ENCODE data around the gene CXXC5. TPM values are rescaled to one million over a fixed set of nuclear protein-coding genes. Genes with fewer than 3 reads are reported as not detected.

Gene CXXC5
- total RNA-seq, 2 experiments from 2014 or later = 1.4 to 1.7 TPM

DNA sequence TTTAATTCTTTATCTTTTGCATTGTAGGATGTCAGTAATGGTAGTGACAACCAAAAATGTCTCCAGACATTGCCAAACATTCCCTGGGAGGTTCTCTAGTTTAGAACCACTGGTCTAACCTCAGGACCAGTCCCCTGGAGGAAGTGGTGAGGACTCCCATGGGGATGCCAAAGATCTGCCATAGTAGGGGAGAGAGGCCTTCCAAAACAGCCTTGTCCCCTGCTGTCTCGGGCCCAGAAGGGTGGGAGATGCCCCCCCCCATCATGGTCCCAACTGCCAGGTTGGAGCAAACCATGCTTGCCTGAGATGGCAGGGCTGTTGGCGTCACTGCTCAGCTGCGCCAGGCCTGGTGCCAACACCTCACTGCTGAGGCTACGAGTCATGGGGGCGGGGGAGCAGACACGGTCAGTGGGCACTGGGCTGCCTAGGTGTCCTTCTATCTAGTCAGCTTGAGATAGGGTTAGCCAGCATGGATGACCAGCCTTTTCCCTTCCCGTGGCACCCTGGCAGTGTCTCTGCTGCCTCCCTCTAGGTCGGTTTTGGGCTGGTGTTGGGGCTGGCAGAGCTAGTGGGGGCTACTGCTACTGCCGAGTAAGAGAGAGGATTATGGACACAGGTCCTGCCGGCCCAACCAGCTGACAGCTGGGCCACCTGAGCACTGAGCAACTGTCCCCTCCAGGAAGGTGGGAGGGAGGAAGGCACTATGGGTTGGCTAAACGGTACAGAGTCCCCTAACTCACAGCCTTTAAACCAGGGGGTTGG, 8.3 kb upstream of the CXXC5 start:
- Mint-ChIP-seq H3K4me3 (no peak overlapping the region), H3K27me3 (peaks cover 1% of the 10 kb centered on the region), H3K9me3 (no peaks in the 10 kb centered on the region), H3K27ac (no peak overlapping the region), H3K36me3 (ENCODE audit: low read depth) (peaks cover 3% of the 10 kb centered on the region), H3K4me1 (peaks cover 29% of the 10 kb centered on the region)
- CTCF ChIA-PET = interaction anchor here (0.6 kb wide), 1 partner anchor 12 kb away, joined by 3 read pairs; no protein-coding TSS in a partner anchor
- DNase-seq = no peak
- POLR2A ChIA-PET = interaction anchor here (0.7 kb wide), 1 partner anchor 10 kb away, joined by 3 read pairs; no protein-coding TSS in a partner anchor

- DNase-seq = no peak
- Mint-ChIP-seq H3K4me3 (no peak overlapping the region), H3K36me3 (ENCODE audit: low read depth) (peaks cover 3% of the 10 kb centered on the region), H3K4me1 (peaks cover 21% of the 10 kb centered on the region), H3K9me3 (no peaks in the 10 kb centered on the region), H3K27ac (no peak overlapping the region), H3K27me3 (peaks cover 8% of the 10 kb centered on the region)
- ChIA-PET POLR2A (interaction anchor here (0.7 kb wide), 1 partner anchor 11 kb away, joined by 3 read pairs; no protein-coding TSS in a partner anchor), CTCF (interaction anchor here (0.6 kb wide), 1 partner anchor 12 kb away, joined by 3 read pairs; no protein-coding TSS in a partner anchor)
Measured at GRCh38 chr5:139640421-139641115, 7.6 kb upstream of the CXXC5 start.

DNA sequence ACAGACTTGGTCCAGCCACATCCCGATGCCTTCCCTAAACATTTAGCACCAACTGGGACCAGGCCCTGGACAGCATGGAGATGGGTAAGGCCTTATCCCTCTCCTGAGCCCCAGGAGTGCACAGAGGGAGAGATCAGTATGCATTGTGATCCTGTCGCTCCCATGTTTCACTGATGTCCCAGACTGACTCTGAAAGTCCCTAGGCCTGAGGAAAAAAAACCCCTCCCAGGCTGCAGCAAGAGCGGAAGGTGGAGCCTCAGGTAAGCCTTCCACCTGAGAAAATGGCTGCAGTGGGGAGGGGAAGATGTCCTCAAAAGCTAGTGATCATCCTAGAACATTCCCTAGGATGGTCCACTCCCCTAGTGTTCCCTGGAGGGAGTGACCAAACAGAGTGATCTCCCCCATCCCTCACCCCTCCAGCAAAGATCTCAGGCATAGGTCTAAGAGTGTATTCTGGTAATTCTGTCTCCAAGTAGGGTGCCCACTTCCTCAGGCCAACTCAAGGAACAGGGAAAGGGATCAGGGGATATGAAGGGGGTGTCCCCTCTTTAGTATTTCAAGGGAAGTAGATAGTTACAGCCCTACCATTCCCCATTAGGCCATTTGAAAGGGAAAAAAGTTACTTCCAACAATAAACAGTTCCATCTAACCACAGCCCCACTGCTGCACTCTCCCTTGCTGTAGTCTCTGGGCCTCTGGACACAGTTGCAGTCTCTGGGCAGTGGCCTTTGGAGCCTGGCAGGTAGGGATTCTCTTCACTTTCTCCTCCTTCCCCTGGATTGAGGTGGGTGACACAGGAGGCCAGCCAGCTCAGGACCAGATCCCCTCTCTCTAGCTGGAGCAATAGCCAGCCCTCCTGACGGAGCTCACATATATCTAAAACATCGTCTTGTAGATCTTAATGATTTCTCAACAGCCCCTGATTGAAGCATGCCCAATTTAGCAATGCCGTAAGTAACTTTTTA, 6.8 kb upstream of the CXXC5 start:
- DNase-seq = no peak
- Mint-ChIP-seq H3K9me3 (no peaks in the 10 kb centered on the region), H3K4me1 (peaks cover 13% of the 10 kb centered on the region), H3K27me3 (peaks cover 16% of the 10 kb centered on the region), H3K4me3 (no peak overlapping the region), H3K27ac (no peak overlapping the region), H3K36me3 (ENCODE audit: low read depth) (no peaks in the 10 kb centered on the region)
- POLR2A ChIA-PET = no interaction called here
- CTCF ChIA-PET = interaction anchor here (1.0 kb wide), 1 partner anchor 9 kb away, joined by 3 read pairs; no protein-coding TSS in a partner anchor

- peaks cover 8% of the 10 kb centered on the region for H3K4me1 Mint-ChIP-seq
- no peaks in the 10 kb centered on the region for H3K36me3 Mint-ChIP-seq (ENCODE audit: low read depth)
- H3K9me3 Mint-ChIP-seq = no peaks in the 10 kb centered on the region
- ChIA-PET POLR2A (no interaction called here), CTCF (interaction anchor here (1.0 kb wide), 1 partner anchor 10 kb away, joined by 3 read pairs; no protein-coding TSS in a partner anchor)
- no peak for DNase-seq
- H3K27ac Mint-ChIP-seq = no peak overlapping the region
- peaks cover 24% of the 10 kb centered on the region for H3K27me3 Mint-ChIP-seq
- no peak overlapping the region for H3K4me3 Mint-ChIP-seq
Measured at GRCh38 chr5:139642213-139642612, 5.9 kb upstream of the CXXC5 start.

DNA sequence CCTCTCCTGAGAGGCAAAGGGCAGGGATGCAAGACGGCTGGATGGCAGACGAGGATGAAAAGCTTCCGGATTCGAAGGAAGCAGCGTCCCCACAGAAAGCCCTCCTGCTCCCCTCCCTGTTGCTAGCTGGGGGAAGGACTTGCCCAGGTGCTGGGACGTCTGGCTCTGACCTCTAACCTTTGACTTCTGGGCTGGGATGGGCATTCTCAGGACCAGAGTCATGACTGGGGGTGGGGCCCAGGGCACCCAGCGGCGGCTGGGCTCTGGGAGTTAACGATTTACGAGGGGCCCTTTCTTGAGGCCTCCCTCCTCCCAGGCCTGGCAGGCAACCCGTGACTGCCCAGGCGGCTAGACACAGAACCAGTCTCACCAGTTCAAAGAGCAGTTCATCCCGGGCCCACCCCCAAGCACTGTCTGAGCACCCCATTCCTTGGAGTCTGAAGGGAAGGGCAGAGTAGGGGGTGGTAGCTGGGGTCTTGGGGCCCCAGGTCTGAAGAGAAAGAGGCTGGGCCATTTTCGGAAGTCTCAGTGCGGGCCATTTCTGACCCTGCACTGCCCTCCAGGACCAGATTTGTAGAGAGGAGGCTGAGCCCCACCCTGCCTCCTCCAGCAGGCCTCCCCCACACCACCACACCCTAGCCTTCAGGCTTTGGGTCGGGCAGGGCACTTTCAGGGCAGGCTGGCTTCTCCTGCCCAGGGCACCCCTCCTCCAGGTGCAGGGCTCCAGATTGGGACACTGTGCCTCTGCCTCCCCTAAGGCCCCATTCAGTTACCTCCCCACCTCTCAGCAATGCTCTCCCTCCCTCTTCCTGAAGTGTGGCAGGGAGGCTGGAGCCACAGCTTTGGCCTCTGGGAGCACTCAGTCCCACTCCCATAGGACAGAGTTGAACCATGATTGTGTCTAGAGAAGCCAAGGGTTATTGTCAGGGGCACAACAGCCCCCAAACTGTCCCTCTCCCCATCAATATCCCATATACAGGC, 5.0 kb upstream of the CXXC5 start:
- H3K27me3 Mint-ChIP-seq = peaks cover 31% of the 10 kb centered on the region
- no peaks in the 10 kb centered on the region for H3K9me3 Mint-ChIP-seq
- no peak overlapping the region for H3K4me3 Mint-ChIP-seq
- no peak overlapping the region for H3K27ac Mint-ChIP-seq
- H3K36me3 Mint-ChIP-seq (ENCODE audit: low read depth) = no peaks in the 10 kb centered on the region
- DNase-seq = no peak
- ChIA-PET POLR2A (interaction anchor here (1.1 to 1.8 kb wide), 2 partner anchors 18 to 82 kb away, joined by 3 to 5 read pairs; partner anchors contain the start of gene UBE2D2), CTCF (interaction anchor here (0.6 kb wide), 1 partner anchor 322 kb away, joined by 5 read pairs; no protein-coding TSS in a partner anchor)
- peaks cover 8% of the 10 kb centered on the region for H3K4me1 Mint-ChIP-seq

DNA sequence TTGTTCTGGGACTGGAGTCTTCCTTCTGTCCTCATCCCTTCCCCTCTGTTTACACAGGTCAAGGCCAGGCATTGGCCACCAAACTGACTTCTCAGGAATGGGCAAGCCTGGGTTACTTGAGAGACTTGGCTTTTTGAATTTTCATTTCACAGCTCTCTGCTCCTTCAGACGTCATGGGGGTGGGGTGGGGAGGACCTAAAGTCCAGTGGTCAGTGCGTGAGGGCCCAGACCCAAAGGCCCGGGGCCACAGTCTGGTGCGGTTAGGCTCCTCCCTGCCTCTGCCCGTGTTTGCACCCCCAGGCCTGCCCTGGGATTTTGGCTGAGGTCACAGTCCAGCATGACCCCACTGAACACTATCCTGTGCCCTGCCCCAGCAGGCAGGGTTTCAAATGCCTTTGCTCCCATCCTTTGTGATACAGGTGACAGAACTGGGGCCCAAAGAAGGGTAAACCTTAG, 4.1 kb upstream of the CXXC5 start:
- DNase-seq = no peak
- Mint-ChIP-seq H3K9me3 (no peaks in the 10 kb centered on the region), H3K4me3 (no peak overlapping the region), H3K27me3 (peaks cover 33% of the 10 kb centered on the region), H3K4me1 (peaks cover 7% of the 10 kb centered on the region), H3K36me3 (ENCODE audit: low read depth) (no peaks in the 10 kb centered on the region), H3K27ac (no peak overlapping the region)
- ChIA-PET POLR2A (interaction anchor here (0.9 to 1.8 kb wide), 4 partner anchors 7 to 83 kb away, joined by 3 to 9 read pairs (median 4); partner anchors contain the start of gene UBE2D2), CTCF (interaction anchor here (0.6 to 1.6 kb wide), 2 partner anchors 10 to 323 kb away, joined by 5 to 8 read pairs; no protein-coding TSS in a partner anchor)

DNA sequence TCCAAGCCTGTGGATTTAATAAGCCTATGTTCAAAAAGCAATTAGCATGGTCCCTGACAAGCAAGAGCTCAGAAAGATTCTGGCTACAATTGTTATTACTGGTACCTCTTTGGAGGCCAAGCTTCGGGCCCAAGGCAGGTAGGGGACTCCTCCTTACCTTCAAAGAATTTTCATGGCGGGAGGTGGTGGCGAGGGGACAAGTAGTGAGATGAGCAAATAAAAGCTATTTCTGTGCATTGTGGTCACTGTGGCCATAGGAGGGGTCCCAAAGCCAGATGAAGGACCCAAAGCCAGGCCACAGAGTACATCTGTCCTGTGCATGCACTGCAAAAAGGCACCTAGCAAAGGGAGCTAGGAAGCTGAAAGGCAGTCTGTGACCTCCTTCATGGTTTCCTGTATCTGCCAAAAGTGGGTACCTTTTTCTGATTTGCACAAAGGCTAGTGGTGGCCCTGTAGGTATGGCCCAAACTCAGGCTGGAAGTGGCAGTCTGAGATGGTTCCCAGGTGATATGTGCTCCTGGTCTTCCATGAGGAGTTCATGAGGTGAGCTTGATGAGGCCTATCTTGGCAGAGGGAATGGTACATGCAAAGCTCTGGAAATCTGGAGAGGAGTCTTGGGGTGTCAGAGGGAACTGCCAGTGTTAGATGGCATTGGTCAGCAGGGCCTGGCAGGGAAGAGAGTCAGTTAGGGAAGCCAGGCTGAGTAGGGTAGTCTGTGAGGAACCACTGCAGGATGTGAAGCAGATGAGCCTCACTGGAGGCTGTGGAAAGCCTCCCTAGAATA, 3.3 kb upstream of the CXXC5 start:
- Mint-ChIP-seq H3K36me3 (ENCODE audit: low read depth) (no peaks in the 10 kb centered on the region), H3K4me3 (no peak overlapping the region)

DNA sequence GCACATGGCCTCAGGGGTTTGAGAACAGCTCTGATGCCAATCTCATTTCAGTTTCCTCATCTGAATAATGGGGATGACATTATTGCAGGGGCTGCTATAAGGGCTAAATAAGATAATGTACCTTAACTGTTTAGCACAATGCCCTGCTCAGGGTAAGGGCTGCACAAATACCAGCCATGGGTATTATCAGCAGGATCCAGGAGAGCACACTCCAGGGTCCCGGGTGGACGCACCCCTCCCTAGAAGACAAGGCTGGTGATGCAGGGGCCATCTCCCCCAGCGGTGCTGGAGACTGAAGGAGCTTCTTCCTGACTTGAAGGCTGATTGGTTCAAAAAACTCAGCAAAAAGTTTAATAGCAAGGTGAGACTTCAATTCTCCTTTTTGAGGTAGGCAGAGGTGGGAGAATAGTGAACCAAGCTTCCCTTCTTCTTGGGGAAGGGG, 2.7 kb upstream of the CXXC5 start:
- Mint-ChIP-seq H3K36me3 (ENCODE audit: low read depth) (no peaks in the 10 kb centered on the region), H3K4me3 (no peak overlapping the region), H3K4me1 (peaks cover 15% of the 10 kb centered on the region), H3K27me3 (peaks cover 43% of the 10 kb centered on the region), H3K9me3 (no peaks in the 10 kb centered on the region), H3K27ac (no peak overlapping the region)
- ChIA-PET CTCF (interaction anchor here (1.3 to 1.6 kb wide), 2 partner anchors 12 to 13 kb away, joined by 4 to 8 read pairs; no protein-coding TSS in a partner anchor), POLR2A (interaction anchor here (0.7 to 1.6 kb wide), 6 partner anchors 9 to 303 kb away, joined by 3 to 9 read pairs (median 3); partner anchors contain the start of genes PAIP2 and SMIM33)
- no peak for DNase-seq

More for the DNA sequence above, 3.3 kb upstream of the CXXC5 start:
- ChIA-PET POLR2A (interaction anchor here (0.7 to 1.8 kb wide), 9 partner anchors 8 to 303 kb away, joined by 3 to 9 read pairs (median 3); partner anchors contain the start of genes PAIP2, SMIM33 and UBE2D2), CTCF (interaction anchor here (1.3 to 1.6 kb wide), 2 partner anchors 11 to 13 kb away, joined by 4 to 8 read pairs; no protein-coding TSS in a partner anchor)
- H3K27me3 Mint-ChIP-seq = peaks cover 39% of the 10 kb centered on the region
- H3K9me3 Mint-ChIP-seq = no peaks in the 10 kb centered on the region
- no peak overlapping the region for H3K27ac Mint-ChIP-seq
- no peak for DNase-seq
- H3K4me1 Mint-ChIP-seq = peaks cover 12% of the 10 kb centered on the region

GRCh38 chr5:139646111-139646510, 2.0 kb upstream of the CXXC5 start:
- ChIA-PET CTCF (no interaction called here), POLR2A (interaction anchor here (2.4 kb wide), 1 partner anchor 8 kb away, joined by 12 read pairs; no protein-coding TSS in a partner anchor)
- no peak overlapping the region for H3K27ac Mint-ChIP-seq
- peaks cover 17% of the 10 kb centered on the region for H3K4me1 Mint-ChIP-seq
- H3K36me3 Mint-ChIP-seq (ENCODE audit: low read depth) = no peaks in the 10 kb centered on the region
- no peaks in the 10 kb centered on the region for H3K9me3 Mint-ChIP-seq
- no peak overlapping the region for H3K4me3 Mint-ChIP-seq
- H3K27me3 Mint-ChIP-seq = peaks cover 50% of the 10 kb centered on the region
- DNase-seq = no peak

- H3K27me3 Mint-ChIP-seq = peaks cover 58% of the 10 kb centered on the region
- ChIA-PET POLR2A (interaction anchor here (1.4 to 2.4 kb wide), 3 partner anchors 9 to 21 kb away, joined by 3 to 12 read pairs (median 11); no protein-coding TSS in a partner anchor), CTCF (interaction anchor here (1.5 to 1.6 kb wide), 2 partner anchors 11 to 86 kb away, joined by 3 to 7 read pairs; partner anchors contain the start of gene UBE2D2)
- H3K9me3 Mint-ChIP-seq = no peaks in the 10 kb centered on the region
- H3K4me1 Mint-ChIP-seq = peaks cover 24% of the 10 kb centered on the region
- no peak overlapping the region for H3K27ac Mint-ChIP-seq
- DNase-seq = no peak
- H3K4me3 Mint-ChIP-seq = no peak overlapping the region
- no peaks in the 10 kb centered on the region for H3K36me3 Mint-ChIP-seq (ENCODE audit: low read depth)
Measured at GRCh38 chr5:139646912-139647505, 1.1 kb upstream of the CXXC5 start.
